ENCODE data around the gene CYP19A1.

Gene CYP19A1

DNA sequence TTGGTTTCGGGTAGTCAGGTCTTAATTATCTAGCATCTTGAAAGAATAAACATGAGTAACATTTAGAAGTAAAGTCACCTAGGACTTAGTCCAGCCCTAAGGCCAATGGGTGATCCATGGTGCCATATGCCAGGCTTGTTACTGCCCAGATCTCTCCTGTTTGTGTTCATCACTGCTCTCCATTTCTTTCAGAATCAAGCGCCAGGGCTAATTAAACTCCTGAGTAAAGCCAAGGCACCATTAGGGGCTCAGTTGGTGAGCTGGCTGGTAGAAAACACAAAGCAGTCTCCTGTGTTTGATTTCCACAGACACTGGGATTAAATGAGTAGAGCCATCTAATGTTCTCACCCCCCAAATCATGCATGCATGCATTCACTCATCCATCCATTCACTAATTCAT lies 11.3 kb downstream of the CYP19A1 start:
- no peak overlapping the region for H3K4me3 ChIP-seq (ENCODE audit: low read depth, low read length)
- ChIA-PET POLR2A (no interaction called here), CTCF (interaction anchor here (1.1 kb wide), 1 partner anchor 46 kb away, joined by 3 read pairs; no protein-coding TSS in a partner anchor)
- no peak for DNase-seq (ENCODE audit: low read depth, low spot score)
- TF ChIP-seq, protein P1, sequence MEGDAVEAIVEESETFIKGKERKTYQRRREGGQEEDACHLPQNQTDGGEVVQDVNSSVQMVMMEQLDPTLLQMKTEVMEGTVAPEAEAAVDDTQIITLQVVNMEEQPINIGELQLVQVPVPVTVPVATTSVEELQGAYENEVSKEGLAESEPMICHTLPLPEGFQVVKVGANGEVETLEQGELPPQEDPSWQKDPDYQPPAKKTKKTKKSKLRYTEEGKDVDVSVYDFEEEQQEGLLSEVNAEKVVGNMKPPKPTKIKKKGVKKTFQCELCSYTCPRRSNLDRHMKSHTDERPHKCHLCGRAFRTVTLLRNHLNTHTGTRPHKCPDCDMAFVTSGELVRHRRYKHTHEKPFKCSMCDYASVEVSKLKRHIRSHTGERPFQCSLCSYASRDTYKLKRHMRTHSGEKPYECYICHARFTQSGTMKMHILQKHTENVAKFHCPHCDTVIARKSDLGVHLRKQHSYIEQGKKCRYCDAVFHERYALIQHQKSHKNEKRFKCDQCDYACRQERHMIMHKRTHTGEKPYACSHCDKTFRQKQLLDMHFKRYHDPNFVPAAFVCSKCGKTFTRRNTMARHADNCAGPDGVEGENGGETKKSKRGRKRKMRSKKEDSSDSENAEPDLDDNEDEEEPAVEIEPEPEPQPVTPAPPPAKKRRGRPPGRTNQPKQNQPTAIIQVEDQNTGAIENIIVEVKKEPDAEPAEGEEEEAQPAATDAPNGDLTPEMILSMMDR (IDR thresholded peaks at IDR 0.05; ENCODE audit: insufficient read depth, low read length, missing control alignments): no peak

- TF ChIP-seq, protein P1 (IDR thresholded peaks at IDR 0.05; ENCODE audit: insufficient read depth, low read length, missing control alignments): no peak
- ChIA-PET CTCF (interaction anchor here (1.5 kb wide), 1 partner anchor 46 kb away, joined by 3 read pairs; no protein-coding TSS in a partner anchor), POLR2A (no interaction called here)
- no peak for DNase-seq (ENCODE audit: low read depth, low spot score)
- no peak overlapping the region for H3K4me3 ChIP-seq (ENCODE audit: low read depth, low read length)
Measured at GRCh38 chr15:51325167-51325566, 13.2 kb downstream of the CYP19A1 start.

DNA sequence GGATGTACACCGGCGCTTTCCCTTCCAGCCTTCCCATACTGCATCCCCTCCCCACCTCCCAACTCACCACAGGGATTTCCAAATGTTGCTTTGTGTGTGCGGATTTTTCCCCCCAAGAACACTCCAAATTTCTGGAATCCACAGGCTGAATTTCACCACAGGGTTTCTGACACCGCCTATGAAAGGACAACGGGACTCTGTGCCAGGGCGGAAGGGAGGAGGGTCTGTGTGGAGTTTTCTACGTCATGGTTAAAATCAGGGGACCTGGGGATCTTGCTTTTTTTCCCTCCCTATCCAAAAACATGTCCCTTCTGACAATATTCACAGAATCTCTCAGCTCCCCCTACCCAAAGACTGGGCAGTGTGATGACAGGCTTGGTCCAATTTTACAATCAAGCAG lies 14.6 kb downstream of the CYP19A1 start:
- TF ChIP-seq, protein P1 (IDR thresholded peaks at IDR 0.05; ENCODE audit: insufficient read depth, low read length, missing control alignments): no peak
- no peak overlapping the region for H3K4me3 ChIP-seq (ENCODE audit: low read depth, low read length)
- DNase-seq (ENCODE audit: low read depth, low spot score): no peak
- ChIA-PET CTCF (interaction anchor here (0.6 kb wide), 1 partner anchor 15 kb away, joined by 3 read pairs; no protein-coding TSS in a partner anchor), POLR2A (no interaction called here)

DNA sequence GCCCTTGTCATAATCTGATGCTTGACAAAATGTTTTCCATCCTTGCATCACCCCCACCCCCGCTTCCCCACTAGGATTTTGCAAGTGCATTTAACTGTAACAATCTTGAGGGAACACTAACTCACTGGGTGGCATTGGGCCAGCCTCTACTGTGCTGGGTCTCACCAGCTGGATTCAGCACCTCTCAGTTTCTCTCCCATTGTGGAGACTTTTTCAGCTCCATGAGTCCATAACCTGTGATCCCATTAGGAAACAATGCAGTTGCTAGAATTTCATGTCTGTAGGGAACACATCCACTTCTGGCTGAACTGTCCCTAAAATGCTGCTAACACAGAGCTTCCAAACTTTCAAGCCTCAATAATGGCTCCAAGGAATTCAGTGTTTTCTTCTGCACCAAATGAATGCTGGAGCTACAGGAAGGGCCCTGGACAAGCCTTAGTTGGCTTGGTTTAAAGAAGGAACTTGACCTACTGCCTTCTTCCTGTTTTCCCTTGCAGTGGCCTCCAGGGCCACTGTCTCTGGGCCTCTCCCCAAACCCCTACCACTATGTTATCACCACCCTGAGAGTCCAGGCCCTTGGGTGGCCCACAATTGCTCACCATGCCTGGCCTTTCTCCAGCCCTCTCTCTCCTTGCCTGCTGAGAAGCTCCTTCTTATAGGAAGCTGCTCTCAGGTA lies 15.6 kb downstream of the CYP19A1 start:
- TF ChIP-seq, protein P1 (IDR thresholded peaks at IDR 0.05; ENCODE audit: insufficient read depth, low read length, missing control alignments): no peak
- DNase-seq (ENCODE audit: low read depth, low spot score): no peak
- no peak overlapping the region for H3K4me3 ChIP-seq (ENCODE audit: low read depth, low read length)
- ChIA-PET CTCF (no interaction called here), POLR2A (no interaction called here)

DNA sequence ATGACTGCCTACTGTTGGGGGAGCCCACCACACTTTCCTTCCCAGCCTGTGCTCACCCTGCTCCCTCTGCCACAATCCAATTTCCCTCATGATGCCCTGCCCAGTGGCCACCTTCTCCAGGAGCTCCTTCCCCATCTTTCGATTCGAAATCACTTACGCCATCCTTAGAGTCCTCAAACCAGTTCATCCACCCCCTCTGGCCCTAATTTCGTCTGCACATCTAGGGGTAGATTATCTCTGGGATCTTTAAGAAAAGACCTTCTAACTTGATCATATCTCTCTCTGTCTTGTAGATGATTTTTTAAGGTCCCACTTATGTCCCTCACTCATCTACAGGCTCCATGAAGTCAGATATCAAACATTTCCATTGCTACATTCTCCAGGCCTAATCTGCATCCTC lies 17.1 kb downstream of the CYP19A1 start:
- H3K4me3 ChIP-seq (ENCODE audit: low read depth, low read length): no peak overlapping the region
- no peak for DNase-seq (ENCODE audit: low read depth, low spot score)
- ChIA-PET CTCF (no interaction called here), POLR2A (no interaction called here)
- TF ChIP-seq, protein P1 (IDR thresholded peaks at IDR 0.05; ENCODE audit: insufficient read depth, low read length, missing control alignments): no peak

DNA sequence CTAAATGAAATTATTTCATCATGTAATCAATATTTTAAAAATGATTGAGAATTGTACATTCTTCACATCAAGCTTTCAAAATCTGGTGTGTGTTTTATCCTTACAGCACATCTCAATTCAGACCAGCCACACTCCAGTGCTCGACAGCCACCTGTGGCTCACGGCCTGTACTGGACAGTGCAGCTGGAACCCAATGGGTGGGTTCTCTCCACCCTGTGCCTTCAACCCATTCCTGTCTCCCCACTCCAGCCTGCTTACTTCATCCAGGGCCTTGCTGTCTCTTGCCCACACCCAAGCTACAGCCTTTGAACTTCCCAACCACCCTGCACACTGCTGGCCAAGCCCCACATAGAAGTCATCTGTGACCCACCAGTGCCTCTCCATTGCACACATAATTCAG lies 17.6 kb downstream of the CYP19A1 start:
- POLR2A ChIA-PET: no interaction called here
- no peak overlapping the region for H3K4me3 ChIP-seq (ENCODE audit: low read depth, low read length)
- CTCF ChIA-PET: no interaction called here
- no peak for DNase-seq (ENCODE audit: low read depth, low spot score)
- TF ChIP-seq, protein P1 (IDR thresholded peaks at IDR 0.05; ENCODE audit: insufficient read depth, low read length, missing control alignments): no peak
